Retinal pigment epithelial cell (primary cell): Measurements from ENCODE around the gene PSAP.

Experiments used
- DNase-seq: peaks from one replicate; pipeline ENCODE4 v3.0.0-alpha.2; 2010; ENCODE audit warnings: low read depth
- H3K4me3 ChIP-seq: 2 replicates; pipeline ENCODE4 v1.5.1; 2011; ENCODE audit warnings: mild to moderate bottlenecking, low read length, control low read depth, moderate library complexity
- CTCF ChIP-seq: conservative IDR thresholded peaks from 2 replicates; pipeline ENCODE4 v1.5.1; 2011; ENCODE audit warnings: low read depth, low read length, control low read depth, inconsistent platforms

PSAP gene

DNA sequence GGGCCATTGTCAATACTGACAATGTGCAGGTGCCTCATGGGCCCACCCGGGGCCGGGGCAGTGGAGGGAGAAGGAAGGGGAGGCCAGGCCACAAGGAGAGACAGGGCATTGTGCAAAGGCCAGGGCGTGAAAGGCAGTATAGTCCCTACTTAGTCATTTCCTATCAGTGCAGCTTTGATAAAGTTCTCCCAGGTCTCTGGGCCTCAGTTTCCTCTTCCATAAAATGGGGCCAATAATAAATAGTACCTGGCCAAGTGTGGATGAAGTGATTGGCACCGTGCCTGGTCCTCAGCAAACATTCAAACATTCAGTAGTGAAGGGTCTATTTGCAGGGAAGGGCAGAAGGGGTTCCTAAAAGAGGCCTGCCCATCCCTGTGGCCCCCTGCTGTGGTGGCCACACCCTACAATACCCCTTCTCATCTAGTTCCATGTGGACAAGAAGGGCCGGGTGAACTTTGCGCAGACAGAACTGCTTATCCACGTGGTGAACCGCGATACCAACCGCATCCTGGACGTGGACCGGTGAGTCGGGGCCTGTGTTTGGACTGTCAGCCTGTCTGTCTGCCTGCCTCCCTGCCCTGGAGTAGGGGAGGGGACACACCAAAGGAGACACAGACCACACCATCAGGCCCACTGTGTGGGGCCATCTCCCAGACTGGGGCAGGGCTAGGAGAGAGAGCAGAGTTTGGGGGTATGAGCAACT lies 40.9 kb downstream of the PSAP start:
- TF ChIP-seq CTCF = no peak
- H3K4me3 ChIP-seq = no peak overlapping the region
- no peak for DNase-seq

- no peak for TF ChIP-seq CTCF
- no peak for DNase-seq
- H3K4me3 ChIP-seq = no peak overlapping the region
Measured at GRCh38 chr10:71809628-71810027, 41.4 kb downstream of the PSAP start.

GRCh38 chr10:71807557-71808510 lies 43.2 kb downstream of the PSAP start:
- no peak for DNase-seq
- H3K4me3 ChIP-seq = no peak overlapping the region
- TF ChIP-seq CTCF = no peak

- H3K4me3 ChIP-seq = no peak overlapping the region
- no peak for TF ChIP-seq CTCF
- no peak for DNase-seq
Measured at GRCh38 chr10:71806704-71807556, 44.1 kb downstream of the PSAP start.

DNA sequence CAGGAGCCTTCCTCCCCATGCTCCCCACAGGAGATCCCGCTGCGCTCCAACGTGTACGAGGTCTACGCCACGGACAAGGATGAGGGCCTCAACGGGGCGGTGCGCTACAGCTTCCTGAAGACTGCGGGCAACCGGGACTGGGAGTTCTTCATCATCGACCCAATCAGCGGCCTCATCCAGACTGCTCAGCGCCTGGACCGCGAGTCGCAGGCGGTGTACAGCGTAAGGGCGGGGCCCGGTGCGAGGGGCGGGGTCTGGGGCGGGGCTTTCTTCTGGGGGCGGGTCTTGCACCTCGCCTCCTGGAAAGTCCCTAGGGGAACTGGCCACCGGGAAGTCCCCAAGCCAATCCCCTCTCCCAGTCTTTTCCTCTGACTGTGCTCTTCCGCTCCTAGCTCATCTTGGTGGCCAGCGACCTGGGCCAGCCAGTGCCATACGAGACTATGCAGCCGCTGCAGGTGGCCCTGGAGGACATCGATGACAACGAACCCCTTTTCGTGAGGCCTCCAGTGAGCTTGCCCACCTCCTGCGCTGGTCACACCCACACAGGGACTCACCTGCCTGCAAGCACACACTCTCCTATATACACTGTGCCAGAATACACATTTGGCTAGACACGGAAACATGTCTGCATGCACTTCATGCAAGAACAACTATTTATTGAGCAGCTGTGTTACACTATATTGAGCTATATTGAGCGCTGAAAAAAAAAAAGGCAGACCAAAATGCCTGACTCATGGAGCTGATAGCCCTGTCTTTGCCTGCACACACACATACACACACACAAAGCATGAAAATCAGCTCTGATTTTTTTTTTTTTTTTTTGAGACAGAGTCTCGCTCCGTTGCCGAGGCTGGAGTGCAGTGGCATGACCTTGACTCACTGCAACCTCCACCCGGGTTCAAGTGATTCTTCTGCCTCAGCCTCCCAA lies 45.0 kb downstream of the PSAP start:
- no peak overlapping the region for H3K4me3 ChIP-seq
- no peak for DNase-seq
- no peak for TF ChIP-seq CTCF

DNA sequence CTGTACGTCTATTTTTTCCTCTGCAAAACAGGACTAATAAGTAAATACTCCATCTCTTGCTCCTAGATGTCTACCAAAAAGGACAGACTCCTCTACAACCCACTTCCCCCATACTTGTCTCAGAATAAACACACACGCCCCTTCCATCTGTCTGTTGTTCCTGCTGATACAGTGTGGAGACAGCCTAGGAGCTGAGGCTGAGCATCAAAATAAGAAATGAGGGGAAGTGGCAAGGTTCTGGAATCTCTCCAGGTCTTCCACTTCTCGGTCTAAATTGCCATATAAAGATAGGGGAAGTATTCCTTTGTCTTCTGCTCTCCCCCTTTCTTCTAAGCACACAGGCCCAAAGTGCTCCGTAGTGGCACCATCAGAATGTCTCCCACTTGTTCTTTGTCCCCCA lies 47.0 kb downstream of the PSAP start:
- no peak for DNase-seq
- no peak for TF ChIP-seq CTCF
- H3K4me3 ChIP-seq = no peak overlapping the region
